IgD-negative memory B cell (primary cell): ENCODE measurements around the gene FTO. TPM values are rescaled to one million over a fixed set of nuclear protein-coding genes. Genes with fewer than 3 reads are reported as not detected.
A peak's percentile ranks its signal among the peaks of the same experiment; 100 is the strongest.

ENCODE experiments used
- H3K27ac Mint-ChIP-seq, 3 donors: one replicate each; pipeline ENCODE4 v1.8.0; 2020 to 2022; ENCODE audit warnings: mild to moderate bottlenecking in 3 of 3, mixed read lengths in 3 of 3, moderate library complexity in 1 of 3
- H3K27me3 Mint-ChIP-seq: one replicate; pipeline ENCODE4 v1.8.0; 2021; ENCODE audit warnings: mixed read lengths
- H3K36me3 Mint-ChIP-seq: one replicate; pipeline ENCODE4 v1.8.0; 2020; ENCODE audit warnings: mild to moderate bottlenecking, mixed read lengths
- H3K4me1 Mint-ChIP-seq, 3 donors: one replicate each; pipeline ENCODE4 v1.8.0; 2020 to 2022; ENCODE audit warnings: mixed read lengths in 3 of 3, mild to moderate bottlenecking in 1 of 3
- H3K4me3 Mint-ChIP-seq, 4 donors: one replicate each; pipeline ENCODE4 v1.8.0; 2020 to 2022; ENCODE audit warnings: mild to moderate bottlenecking in 4 of 4, mixed read lengths in 4 of 4, moderate library complexity in 3 of 4
- H3K9me3 Mint-ChIP-seq, 3 donors: one replicate each; pipeline ENCODE4 v1.8.0; 2020 to 2021; ENCODE audit warnings: mixed read lengths in 3 of 3, mild to moderate bottlenecking in 1 of 3
- polyA plus RNA-seq: library from polyadenylated mRNA; unstranded; fragments of 300-500 nt; fragmentation: Illumina TruSeq; gene quantifications from one replicate; pipeline ENCODE4 v1.2.3, GENCODE V29; 2021

The FTO gene
- polyA plus RNA-seq, 1 donor from 2014 or later, result 53.2 TPM

- no peak overlapping the region for H3K4me3 Mint-ChIP-seq
- peaks cover 9% of the 10 kb centered on the region for H3K36me3 Mint-ChIP-seq
These were observed 146.0 kb downstream of the FTO start for GRCh38 chr16:53849994-53850393.

GRCh38 chr16:53852678-53853077 is 148.7 kb downstream of the FTO start:
- Mint-ChIP-seq H3K27me3 (no peaks in the 10 kb centered on the region), H3K36me3 (peaks cover 9% of the 10 kb centered on the region), H3K9me3 (peaks cover 0 to 1% (median 0%) of the 10 kb centered on the region in 3 donors)

More at GRCh38 chr16:53849994-53850393, 146.0 kb downstream of the FTO start:
- H3K4me1 Mint-ChIP-seq, result peaks cover 4 to 12% (median 5%) of the 10 kb centered on the region in 3 donors
- no peaks in the 10 kb centered on the region for H3K27me3 Mint-ChIP-seq
- no peak overlapping the region for H3K27ac Mint-ChIP-seq
- H3K9me3 Mint-ChIP-seq, result peaks cover 0 to 1% (median 0%) of the 10 kb centered on the region in 3 donors

GRCh38 chr16:53855056-53855455 is 151.1 kb downstream of the FTO start:
- H3K4me1 Mint-ChIP-seq, result peaks cover 0 to 6% (median 1%) of the 10 kb centered on the region in 3 donors
- no peak overlapping the region for H3K4me3 Mint-ChIP-seq

More at GRCh38 chr16:53852678-53853077, 148.7 kb downstream of the FTO start:
- no peak overlapping the region for H3K27ac Mint-ChIP-seq
- H3K4me1 Mint-ChIP-seq, result peaks cover 4 to 12% (median 5%) of the 10 kb centered on the region in 3 donors
- no peak overlapping the region for H3K4me3 Mint-ChIP-seq

GRCh38 chr16:53855511-53855910 is 151.6 kb downstream of the FTO start:
- Mint-ChIP-seq H3K36me3 (peaks cover 12% of the 10 kb centered on the region), H3K27me3 (no peaks in the 10 kb centered on the region), H3K4me1 (peaks cover 0 to 6% (median 1%) of the 10 kb centered on the region in 3 donors), H3K9me3 (peaks cover 0 to 1% (median 0%) of the 10 kb centered on the region in 3 donors), H3K4me3 (no peak overlapping the region), H3K27ac (no peak overlapping the region)

More at GRCh38 chr16:53855056-53855455, 151.1 kb downstream of the FTO start:
- peaks cover 12% of the 10 kb centered on the region for H3K36me3 Mint-ChIP-seq
- peaks cover 0 to 1% (median 0%) of the 10 kb centered on the region in 3 donors for H3K9me3 Mint-ChIP-seq
- no peaks in the 10 kb centered on the region for H3K27me3 Mint-ChIP-seq
- no peak overlapping the region for H3K27ac Mint-ChIP-seq

- Mint-ChIP-seq H3K36me3 (peaks cover 10% of the 10 kb centered on the region), H3K27ac (no peak overlapping the region), H3K27me3 (no peaks in the 10 kb centered on the region), H3K4me3 (no peak overlapping the region), H3K9me3 (no peaks in the 10 kb centered on the region), H3K4me1 (peaks cover under 1 to 3% (median 2%) of the 10 kb centered on the region in 3 donors)
These were observed 156.1 kb downstream of the FTO start for GRCh38 chr16:53859995-53860540.

GRCh38 chr16:53863861-53864260 is 159.9 kb downstream of the FTO start:
- peaks cover 11% of the 10 kb centered on the region for H3K36me3 Mint-ChIP-seq
- no peak overlapping the region for H3K4me3 Mint-ChIP-seq
- H3K27me3 Mint-ChIP-seq, result no peaks in the 10 kb centered on the region
- no peaks in the 10 kb centered on the region for H3K9me3 Mint-ChIP-seq
- H3K4me1 Mint-ChIP-seq, result peaks cover 7 to 17% (median 10%) of the 10 kb centered on the region in 3 donors
- no peak overlapping the region for H3K27ac Mint-ChIP-seq

GRCh38 chr16:53864819-53865493 is 161.0 kb downstream of the FTO start:
- peaks cover 0 to 5% (median 0%) of the 10 kb centered on the region in 3 donors for H3K9me3 Mint-ChIP-seq
- H3K27me3 Mint-ChIP-seq, result no peaks in the 10 kb centered on the region
- H3K4me3 Mint-ChIP-seq, result no peak overlapping the region
- H3K27ac Mint-ChIP-seq, result no peak overlapping the region
- H3K36me3 Mint-ChIP-seq, result peaks cover 6% of the 10 kb centered on the region
- peaks cover 7 to 17% (median 10%) of the 10 kb centered on the region in 3 donors for H3K4me1 Mint-ChIP-seq

- Mint-ChIP-seq H3K27ac (no peak overlapping the region), H3K27me3 (no peaks in the 10 kb centered on the region), H3K4me3 (no peak overlapping the region), H3K36me3 (peaks cover 9% of the 10 kb centered on the region), H3K9me3 (peaks cover under 1 to 5% (median 2%) of the 10 kb centered on the region in 3 donors), H3K4me1 (peaks cover 7 to 17% (median 10%) of the 10 kb centered on the region in 3 donors)
These were observed 161.5 kb downstream of the FTO start for GRCh38 chr16:53865494-53865863.

GRCh38 chr16:53866520-53866919 is 162.6 kb downstream of the FTO start:
- H3K4me1 Mint-ChIP-seq, result peaks cover 7 to 17% (median 10%) of the 10 kb centered on the region in 3 donors
- peaks cover 10% of the 10 kb centered on the region for H3K36me3 Mint-ChIP-seq
- no peak overlapping the region for H3K4me3 Mint-ChIP-seq
- H3K27me3 Mint-ChIP-seq, result no peaks in the 10 kb centered on the region
- no peak overlapping the region for H3K27ac Mint-ChIP-seq
- H3K9me3 Mint-ChIP-seq, result peaks cover 1 to 9% (median 5%) of the 10 kb centered on the region in 3 donors

- Mint-ChIP-seq H3K36me3 (peaks cover 19% of the 10 kb centered on the region), H3K4me3 (no peak overlapping the region), H3K27me3 (no peaks in the 10 kb centered on the region), H3K4me1 (peaks cover 0 to 13% (median 3%) of the 10 kb centered on the region in 3 donors), H3K9me3 (peaks cover 3 to 9% (median 7%) of the 10 kb centered on the region in 3 donors), H3K27ac (no peak overlapping the region)
These were observed 166.9 kb downstream of the FTO start for GRCh38 chr16:53870831-53871230.

GRCh38 chr16:53872248-53873221 is 168.6 kb downstream of the FTO start:
- H3K9me3 Mint-ChIP-seq, result peaks cover 3 to 9% (median 7%) of the 10 kb centered on the region in 3 donors
- H3K27ac Mint-ChIP-seq, result no peak overlapping the region
- H3K36me3 Mint-ChIP-seq, result peaks cover 22% of the 10 kb centered on the region
- H3K4me1 Mint-ChIP-seq, result peaks cover 2 to 13% (median 4%) of the 10 kb centered on the region in 3 donors
- H3K27me3 Mint-ChIP-seq, result no peaks in the 10 kb centered on the region
- H3K4me3 Mint-ChIP-seq, result peak overlapping the region in 1 of 4 donors; percentile 4

- Mint-ChIP-seq H3K27ac (no peak overlapping the region), H3K27me3 (no peaks in the 10 kb centered on the region), H3K4me1 (peaks cover 2 to 6% (median 4%) of the 10 kb centered on the region in 3 donors), H3K36me3 (peaks cover 15% of the 10 kb centered on the region), H3K9me3 (peaks cover 0 to 2% (median 2%) of the 10 kb centered on the region in 3 donors), H3K4me3 (no peak overlapping the region)
These were observed 172.9 kb downstream of the FTO start for GRCh38 chr16:53876811-53877210.

- H3K4me3 Mint-ChIP-seq, result no peak overlapping the region
- H3K27me3 Mint-ChIP-seq, result no peaks in the 10 kb centered on the region
- peaks cover 0 to 4% (median 0%) of the 10 kb centered on the region in 3 donors for H3K4me1 Mint-ChIP-seq
- no peak overlapping the region for H3K27ac Mint-ChIP-seq
- H3K36me3 Mint-ChIP-seq, result peaks cover 17% of the 10 kb centered on the region
- H3K9me3 Mint-ChIP-seq, result no peaks in the 10 kb centered on the region
These were observed 174.3 kb downstream of the FTO start for GRCh38 chr16:53878216-53878615.

- H3K27ac Mint-ChIP-seq, result peak overlapping the region in 1 of 3 donors; percentile 57
- peaks cover 19% of the 10 kb centered on the region for H3K36me3 Mint-ChIP-seq
- peaks cover 0 to 4% (median 0%) of the 10 kb centered on the region in 3 donors for H3K4me1 Mint-ChIP-seq
- H3K27me3 Mint-ChIP-seq, result no peaks in the 10 kb centered on the region
- H3K9me3 Mint-ChIP-seq, result no peaks in the 10 kb centered on the region
- H3K4me3 Mint-ChIP-seq, result no peak overlapping the region
These were observed 177.4 kb downstream of the FTO start for GRCh38 chr16:53881371-53881770.
